GM18519 (cell line): ENCODE measurements around the gene CENPP.

Source experiments
- ATAC-seq: cut with Tn5 transposase; IDR thresholded peaks from one replicate; pipeline ENCODE4 v1.9.1; 2021; ENCODE audit warnings: mild to moderate bottlenecking, moderate library complexity; ENCODE audit not compliant: unreplicated experiment, low FRiP score

The CENPP gene

GRCh38 chr9:92648474-92648971, 322.8 kb downstream of the CENPP start:
- ATAC-seq = no peak

GRCh38 chr9:92649007-92649406, 323.3 kb downstream of the CENPP start:
- no peak for ATAC-seq

DNA sequence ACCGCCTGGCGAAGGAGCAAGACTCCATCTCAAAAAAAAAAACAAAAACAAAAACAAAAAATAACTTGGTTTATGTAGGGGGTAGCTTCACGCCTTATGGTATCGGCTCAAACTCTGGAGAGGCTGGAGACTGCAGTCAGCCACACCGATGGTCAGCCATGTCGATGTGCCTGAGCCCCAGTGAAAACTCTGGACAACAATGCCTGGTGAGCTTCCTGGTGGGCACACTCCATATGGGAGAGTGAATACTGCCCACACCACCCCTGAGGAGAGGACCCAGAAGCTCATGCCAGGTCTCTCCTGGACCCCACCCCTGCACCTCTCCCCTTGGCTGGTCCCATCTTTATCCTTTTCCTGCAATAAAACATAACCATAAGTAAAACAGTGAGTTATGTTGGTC, 324.5 kb downstream of the CENPP start:
- no peak for ATAC-seq

DNA sequence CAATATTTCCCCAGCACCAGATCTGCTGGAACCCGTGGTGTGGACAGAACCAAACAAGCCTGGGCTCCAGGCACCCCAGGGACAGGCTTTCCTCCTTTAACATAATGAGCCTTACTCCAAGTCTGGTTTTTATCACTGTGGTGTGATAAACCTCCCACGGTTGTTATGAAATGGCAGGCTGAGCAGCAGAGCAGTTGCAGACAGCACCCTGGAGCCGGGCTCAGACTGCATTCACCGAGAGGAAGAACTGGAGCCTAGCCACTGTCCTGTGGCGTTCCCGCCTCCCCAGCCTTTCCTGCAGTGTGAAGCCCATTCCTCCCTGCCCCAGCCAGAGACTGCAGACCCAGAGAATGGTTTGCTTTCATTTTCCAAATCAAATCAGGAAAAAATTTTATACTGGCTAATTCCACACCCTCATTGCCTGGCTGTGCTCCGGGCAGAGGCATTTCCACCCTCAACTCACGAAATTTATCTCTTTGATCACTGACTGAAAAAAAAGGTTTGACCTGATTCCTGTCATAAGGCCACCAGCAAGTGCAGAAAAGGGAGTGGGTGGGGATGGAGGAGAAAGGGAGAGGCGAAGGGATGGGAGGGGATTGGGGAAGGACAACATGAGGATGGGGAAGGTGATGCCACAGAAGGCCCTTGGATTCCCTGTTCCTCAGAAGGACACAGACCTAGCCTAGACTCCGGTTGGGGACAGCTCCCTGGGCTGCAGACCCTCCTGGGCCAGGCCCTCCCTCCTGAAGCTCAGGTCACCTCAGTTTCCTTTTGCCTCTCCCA, 325.3 kb downstream of the CENPP start:
- no peak for ATAC-seq

DNA sequence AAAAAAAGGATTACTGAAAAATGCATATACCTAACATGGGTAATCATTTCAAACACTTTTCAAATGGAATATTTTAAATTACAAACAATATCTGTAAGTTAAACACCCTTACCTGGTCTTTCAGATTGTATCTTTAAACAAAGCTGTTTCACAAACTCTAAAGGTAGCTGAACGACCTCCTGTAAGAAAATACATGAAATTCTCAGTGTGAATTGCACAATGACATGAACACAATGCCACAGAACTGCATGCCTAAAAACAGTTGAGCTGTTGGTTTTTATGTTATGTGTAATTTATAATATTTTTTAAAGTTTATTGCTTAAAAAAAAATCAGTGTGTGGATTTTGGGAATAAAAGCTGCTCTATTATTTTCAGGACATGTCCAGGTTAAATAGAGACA, 326.7 kb downstream of the CENPP start:
- no peak for ATAC-seq

- ATAC-seq = no peak
These were observed 328.9 kb downstream of the CENPP start for GRCh38 chr9:92654481-92655301.

DNA sequence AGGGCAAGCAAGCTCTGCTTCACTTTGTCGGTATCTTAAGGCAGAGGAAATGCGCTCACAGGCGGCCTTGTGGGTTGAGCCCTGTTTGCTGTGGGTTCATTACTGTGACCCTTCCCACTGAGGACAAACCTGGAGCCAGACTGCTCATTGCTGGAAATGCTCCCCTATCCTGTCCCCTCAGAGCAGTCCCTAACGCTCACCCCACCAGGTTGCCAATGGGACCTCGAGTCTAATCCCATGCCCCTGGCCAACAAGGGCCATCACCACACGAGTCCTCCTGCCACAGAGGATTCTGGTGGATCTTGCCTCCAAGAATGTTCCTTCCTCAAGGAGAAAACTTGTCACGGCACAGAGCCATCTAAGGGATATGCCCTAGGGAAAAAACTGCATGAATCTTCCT, 329.6 kb downstream of the CENPP start:
- no peak for ATAC-seq

DNA sequence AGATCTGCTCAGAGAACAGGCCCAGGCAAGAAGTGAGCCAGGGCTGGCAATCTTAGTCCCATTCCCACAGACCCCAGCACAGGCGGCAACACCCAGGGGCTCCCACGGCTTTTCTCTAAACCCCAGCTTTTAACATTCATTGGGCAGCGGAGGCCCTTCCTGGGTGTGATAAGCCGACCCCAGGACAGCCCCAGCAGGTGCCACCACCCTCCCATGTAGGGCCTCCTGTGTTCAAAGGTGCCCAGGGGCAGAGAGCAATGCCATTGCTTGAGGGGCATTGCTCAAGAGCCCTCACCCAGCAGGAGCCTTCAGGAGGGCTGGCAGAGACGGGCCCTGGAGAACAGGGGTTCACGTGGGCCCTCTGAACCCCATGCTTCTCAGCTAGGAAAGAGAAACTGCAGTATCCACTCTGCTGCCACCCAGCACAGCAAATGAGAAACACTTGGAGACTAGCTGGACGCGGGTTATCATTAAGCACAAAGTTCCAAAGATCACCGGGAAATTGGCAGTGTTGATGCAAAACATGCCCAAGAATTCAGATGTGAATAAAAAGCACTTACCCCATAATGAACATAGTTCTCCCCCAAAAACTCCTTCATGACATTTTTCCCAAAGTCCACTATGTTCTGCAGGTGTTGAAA, 330.3 kb downstream of the CENPP start:
- ATAC-seq = no peak

DNA sequence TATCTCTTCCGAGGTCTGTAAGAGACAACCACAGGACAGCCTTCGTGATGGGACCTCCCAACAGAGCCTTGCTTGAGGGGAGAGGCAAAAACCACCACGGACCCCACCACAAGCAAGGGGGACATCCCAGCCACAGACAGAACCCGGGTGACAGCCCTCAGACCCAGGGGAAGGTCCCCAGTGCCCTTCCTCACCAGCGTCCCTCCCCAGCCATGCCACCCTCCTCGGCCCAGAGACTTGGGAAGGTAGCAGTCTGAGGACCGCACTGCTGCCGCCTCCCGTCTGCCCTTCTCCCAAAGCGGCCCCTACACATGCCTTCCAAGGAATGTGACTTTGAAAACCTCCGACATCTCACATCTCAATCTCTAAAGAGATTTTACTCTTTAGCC, 330.8 kb downstream of the CENPP start:
- no peak for ATAC-seq

DNA sequence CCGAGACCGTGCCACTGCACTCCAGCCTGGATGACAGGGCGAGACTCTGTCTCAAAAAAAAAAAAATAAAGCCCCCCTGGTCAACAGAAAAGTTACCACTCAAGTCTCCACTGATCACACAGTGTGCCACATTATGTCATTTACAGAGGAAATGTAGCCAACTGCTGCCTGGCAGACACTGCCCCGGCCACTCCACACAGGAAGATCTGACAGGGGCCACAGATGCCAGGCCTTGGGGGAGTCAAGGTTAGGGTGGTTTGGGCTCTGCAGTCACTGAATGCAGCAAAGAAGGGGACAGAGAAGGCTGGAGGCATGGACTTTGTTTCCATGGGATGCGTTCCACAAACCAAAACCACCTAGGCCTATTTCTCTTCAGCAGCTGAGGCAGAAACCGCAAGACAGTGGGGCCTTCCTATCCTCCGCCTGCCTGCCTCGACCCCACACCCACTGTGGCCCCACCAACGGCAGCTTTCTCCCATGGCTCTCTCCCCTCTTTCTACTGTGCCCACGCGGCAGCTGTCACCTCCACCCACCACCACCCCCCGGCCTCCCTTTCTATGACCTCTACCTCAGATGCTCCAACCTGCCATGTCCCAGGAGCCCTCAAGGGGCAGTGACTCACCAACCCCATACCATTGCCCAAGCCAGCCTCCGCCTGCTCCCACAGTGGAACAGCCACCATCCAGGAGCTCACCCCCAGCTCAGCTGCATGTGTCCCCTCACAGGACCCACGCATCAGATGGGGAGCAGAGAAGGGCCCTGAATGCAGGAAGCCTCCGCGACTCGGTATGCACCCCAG, 331.7 kb downstream of the CENPP start:
- ATAC-seq = no peak

DNA sequence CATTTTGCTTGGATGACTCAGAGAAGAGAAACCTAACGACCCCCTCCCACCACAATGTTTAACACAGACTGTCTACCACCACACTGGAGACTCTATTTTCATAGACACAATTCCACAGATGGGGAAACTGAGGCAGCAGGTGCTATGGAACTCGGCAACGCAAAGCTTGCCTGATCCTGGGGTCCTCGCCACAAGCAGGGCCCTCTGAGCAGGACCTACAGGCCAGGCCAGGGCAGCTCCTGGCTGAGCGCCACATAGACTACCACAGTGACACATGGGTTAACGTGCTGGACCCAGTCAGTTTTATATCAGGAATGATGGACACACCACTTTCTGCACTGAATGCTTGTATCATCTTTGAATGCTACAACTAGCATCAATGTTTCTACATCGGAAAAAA, 332.4 kb downstream of the CENPP start:
- no peak for ATAC-seq

DNA sequence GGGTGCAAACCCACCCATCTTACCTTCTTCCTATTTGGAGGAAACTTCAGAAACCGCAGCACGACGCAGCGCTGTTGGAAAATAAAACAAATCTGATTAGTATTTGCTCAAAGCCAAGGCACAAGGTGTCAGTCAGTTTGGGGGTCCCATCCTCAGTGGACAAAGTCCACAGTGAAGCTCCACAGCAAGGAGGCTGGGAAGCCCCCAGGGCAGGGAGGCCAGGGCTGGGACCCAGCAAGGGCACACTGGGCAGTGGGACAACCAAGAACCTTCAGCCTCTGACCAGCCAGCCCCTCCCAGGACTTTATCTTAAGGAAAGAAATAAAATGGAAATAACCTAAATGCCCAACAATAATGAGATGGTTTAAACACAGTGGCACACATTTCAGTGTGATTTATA, 332.9 kb downstream of the CENPP start:
- no peak for ATAC-seq

DNA sequence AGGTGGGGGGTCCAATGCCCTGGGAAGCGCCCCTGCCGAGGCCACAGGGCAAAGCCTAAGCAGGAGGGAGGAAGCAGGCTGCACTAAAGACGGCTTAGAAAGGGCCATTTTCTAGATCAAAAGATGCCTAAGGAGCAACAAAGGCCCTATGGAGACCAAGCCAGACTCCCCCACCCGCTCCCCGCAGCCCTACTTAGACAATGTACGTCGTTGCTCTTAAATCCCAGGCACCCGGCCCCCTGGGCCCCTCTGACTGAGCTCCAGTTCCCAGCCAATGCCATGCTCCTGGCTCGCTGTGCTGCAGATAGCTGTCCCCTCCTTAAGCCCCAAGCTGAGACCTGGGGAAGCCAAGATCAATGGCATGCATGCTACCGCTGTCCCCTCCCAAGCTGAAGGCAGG, 333.8 kb downstream of the CENPP start:
- ATAC-seq = no peak

- no peak for ATAC-seq
These were observed 334.5 kb downstream of the CENPP start for GRCh38 chr9:92660266-92660665.

GRCh38 chr9:92661127-92661526, 335.4 kb downstream of the CENPP start:
- ATAC-seq = no peak

GRCh38 chr9:92661743-92662142, 336.0 kb downstream of the CENPP start:
- ATAC-seq = no peak

DNA sequence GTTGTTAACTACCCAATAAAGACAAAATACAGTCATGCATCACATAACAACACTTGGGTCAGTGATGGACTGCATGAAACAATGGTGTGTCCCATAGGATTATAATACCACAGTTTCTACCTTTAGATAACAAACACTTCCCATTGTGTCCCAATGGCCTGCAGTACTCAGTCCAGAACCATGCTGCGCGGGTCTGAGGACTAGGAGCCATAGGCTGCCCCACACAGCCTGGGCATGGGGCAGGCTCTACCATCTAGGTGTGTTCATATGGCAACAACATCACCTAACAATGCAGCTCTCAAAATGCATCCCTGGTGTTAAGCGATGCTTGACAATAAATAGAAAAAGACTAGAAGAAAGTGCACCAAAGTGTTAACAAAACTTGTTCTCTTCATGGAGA, 337.4 kb downstream of the CENPP start:
- ATAC-seq = no peak

- no peak for ATAC-seq
These were observed 338.2 kb downstream of the CENPP start for GRCh38 chr9:92663951-92664350.

DNA sequence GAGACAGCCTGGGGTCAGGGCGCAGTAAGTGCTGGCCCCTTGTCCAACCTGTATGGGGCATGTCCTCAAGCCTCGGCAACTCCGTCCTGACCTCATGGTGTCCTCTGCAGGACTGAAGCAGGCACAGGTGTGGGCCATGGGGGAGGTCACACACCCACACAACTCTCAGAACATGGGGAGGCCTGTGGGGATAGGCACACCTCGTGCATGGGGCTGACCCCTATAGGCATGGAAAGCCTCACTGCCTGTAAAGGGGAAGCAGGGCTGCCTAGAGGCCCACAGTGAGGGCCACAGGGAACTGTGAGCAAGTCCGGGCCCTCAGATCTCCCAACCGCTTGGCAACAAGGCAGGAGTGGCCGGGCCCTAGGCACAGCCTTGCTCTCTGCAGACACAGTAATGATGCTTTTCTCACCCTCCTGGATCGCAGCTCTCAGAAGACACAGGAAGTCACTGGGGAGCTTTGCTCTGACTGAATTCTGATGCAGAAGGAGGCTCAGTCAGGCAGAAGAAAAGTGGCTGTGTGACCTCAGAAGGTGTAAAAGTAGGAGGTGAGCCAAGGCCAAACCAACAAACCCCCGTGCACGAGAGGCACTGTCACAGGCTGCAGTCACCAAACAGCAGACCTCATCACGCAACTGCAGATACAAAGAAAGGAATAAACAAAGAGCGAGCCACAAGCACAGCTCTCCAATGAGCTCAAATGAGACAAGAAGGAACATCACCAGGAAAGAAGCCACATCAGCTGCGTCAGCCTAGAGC, 338.8 kb downstream of the CENPP start:
- ATAC-seq = no peak

GRCh38 chr9:92665836-92666235, 340.1 kb downstream of the CENPP start:
- no peak for ATAC-seq
